Stomach smooth muscle (tissue), 2 donors: Measurements from ENCODE around the gene TNIP2.
"Not testable (repeated sequence)": the region's sequence is repeated elsewhere in the genome, so short reads cannot be mapped to it uniquely, and the experiment has no call there.

Source experiments
- H3K27ac ChIP-seq: one replicate; pipeline ENCODE4 v1.7.0; 2013; ENCODE audit warnings: mild to moderate bottlenecking, low read length, inconsistent platforms
- H3K27me3 ChIP-seq, 2 donors: one replicate each; pipeline ENCODE4 v1.7.0; 2013; ENCODE audit warnings: low read length in 2 of 2; ENCODE audit not compliant: insufficient read depth in 2 of 2, control insufficient read depth in 1 of 2
- H3K36me3 ChIP-seq, 2 donors: one replicate each; pipeline ENCODE4 v1.7.0; 2013; ENCODE audit warnings: low read length in 2 of 2; ENCODE audit not compliant: control insufficient read depth in 2 of 2, insufficient read depth in 2 of 2
- H3K4me1 ChIP-seq: one replicate; pipeline ENCODE4 v1.7.0; 2013; ENCODE audit warnings: low read length; ENCODE audit not compliant: control insufficient read depth, insufficient read depth
- H3K4me3 ChIP-seq, 2 donors: one replicate each; pipeline ENCODE4 v1.7.0; 2013; ENCODE audit warnings: low read length in 2 of 2
- H3K9ac ChIP-seq, 2 donors: one replicate each; pipeline ENCODE4 v1.7.0; 2013; ENCODE audit warnings: low read length in 2 of 2, mild to moderate bottlenecking in 1 of 2
- H3K9me3 ChIP-seq, 2 donors: one replicate each; pipeline ENCODE4 v1.7.0; 2013; ENCODE audit warnings: low read length in 2 of 2; ENCODE audit not compliant: control insufficient read depth in 2 of 2
- donor health status: healthy.
- donor health status: Pancreatic carcinoma.

The TNIP2 gene

DNA sequence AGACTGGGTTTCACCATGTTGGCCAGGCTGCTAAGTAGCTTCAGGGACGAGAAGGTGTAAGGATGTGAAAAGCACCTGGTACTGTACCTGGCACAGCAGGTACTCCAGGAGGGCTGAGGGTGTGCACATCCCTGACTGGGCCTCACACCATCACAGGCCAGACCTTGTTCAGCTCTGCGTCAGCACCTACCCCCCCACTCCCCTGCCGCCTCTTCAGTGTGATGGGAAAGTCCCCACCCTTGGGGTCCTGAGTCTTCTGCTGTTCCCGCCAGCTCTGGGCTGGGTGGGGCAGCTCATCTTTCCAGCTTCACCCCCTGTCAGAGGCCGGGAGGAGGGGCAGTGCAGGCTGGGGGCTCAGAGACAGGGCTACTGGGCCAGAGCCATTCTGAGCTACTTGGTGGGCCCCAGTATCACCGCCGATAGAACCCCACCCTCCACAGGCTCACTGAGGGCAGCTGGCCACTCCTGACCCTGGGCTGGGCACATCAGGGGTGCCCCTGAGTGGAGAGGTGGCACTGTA is 30.1 kb upstream of the TNIP2 start:
- Histone ChIP-seq H3K9ac (no peak overlapping the region), H3K4me1 (peaks cover 7% of the 10 kb centered on the region), H3K4me3 (no peak overlapping the region), H3K27me3 (no peaks in the 10 kb centered on the region), H3K36me3 (no peaks in the 10 kb centered on the region), H3K9me3 (no peaks in the 10 kb centered on the region), H3K27ac (no peak overlapping the region)

DNA sequence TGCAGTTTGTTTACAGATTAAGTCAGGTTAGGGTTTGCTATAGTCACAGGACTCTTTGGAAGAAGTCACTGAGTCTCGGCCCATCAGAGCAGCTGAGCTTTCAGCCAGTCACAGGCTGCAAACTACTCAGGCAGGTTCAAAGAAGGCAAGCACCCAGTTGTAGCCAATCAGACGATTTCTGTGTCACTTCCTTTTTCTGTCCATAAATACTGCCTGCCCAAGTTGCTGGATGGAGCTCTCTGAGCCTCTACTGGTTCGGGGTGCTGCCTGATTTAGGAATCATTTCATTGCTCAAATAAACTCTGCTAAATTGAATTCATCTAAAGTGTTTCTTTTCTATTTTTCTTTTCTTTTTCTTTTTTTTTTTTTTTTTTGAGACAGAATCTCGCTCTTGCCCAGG is 29.5 kb upstream of the TNIP2 start:
- Histone ChIP-seq H3K27me3 (no peaks in the 10 kb centered on the region), H3K4me3 (no peak overlapping the region), H3K36me3 (no peaks in the 10 kb centered on the region), H3K9me3 (no peaks in the 10 kb centered on the region), H3K27ac (no peak overlapping the region), H3K4me1 (peaks cover 5% of the 10 kb centered on the region), H3K9ac (no peak overlapping the region)

DNA sequence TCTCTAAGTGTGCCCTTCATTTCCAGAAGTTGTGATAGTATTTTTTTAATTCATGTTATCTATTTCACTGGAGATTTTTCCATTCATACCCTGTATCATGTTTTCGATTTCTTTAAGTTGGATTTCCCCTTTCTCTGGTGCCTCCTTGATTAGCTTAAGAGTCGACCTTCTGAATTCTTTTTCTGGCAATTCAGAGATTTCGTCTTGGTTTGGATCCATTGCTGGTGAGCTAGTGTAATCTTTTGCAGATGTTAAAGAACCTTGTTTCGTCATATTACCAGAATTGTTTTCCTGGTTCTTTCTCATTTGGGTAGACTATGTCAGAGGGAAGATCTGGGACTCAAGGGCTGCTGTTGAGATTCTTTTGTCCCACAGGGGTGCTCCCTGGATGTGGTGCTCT is 27.7 kb upstream of the TNIP2 start:
- no peak overlapping the region for H3K9ac ChIP-seq
- H3K36me3 ChIP-seq: no peaks in the 10 kb centered on the region
- H3K4me3 ChIP-seq: no peak overlapping the region
- H3K27me3 ChIP-seq: no peaks in the 10 kb centered on the region
- no peak overlapping the region for H3K27ac ChIP-seq
- H3K9me3 ChIP-seq: no peaks in the 10 kb centered on the region
- peaks cover 5% of the 10 kb centered on the region for H3K4me1 ChIP-seq

DNA sequence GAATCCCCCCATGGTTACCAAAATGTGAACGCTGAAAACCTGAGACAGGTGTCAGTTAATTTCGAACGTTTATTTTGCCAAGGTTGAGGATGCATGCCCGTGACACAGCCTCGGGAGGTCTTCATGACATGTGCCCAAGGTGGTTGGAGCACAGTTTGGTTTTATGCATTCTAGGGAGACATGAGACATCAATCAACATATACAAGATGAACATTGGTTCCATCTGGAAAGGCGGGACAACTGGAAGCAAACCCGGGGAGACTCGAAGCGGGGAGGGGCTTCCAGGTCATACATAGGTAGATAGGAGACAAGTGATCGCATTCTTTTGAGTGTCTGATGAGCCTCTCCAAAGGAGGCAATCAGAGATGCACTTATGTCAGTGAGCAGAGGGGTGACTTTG is 25.8 kb upstream of the TNIP2 start:
- Histone ChIP-seq H3K27me3 (no peaks in the 10 kb centered on the region), H3K9me3 (no peaks in the 10 kb centered on the region), H3K27ac (no peak overlapping the region), H3K9ac (no peak overlapping the region), H3K4me3 (no peak overlapping the region), H3K4me1 (peaks cover 5% of the 10 kb centered on the region), H3K36me3 (no peaks in the 10 kb centered on the region)

DNA sequence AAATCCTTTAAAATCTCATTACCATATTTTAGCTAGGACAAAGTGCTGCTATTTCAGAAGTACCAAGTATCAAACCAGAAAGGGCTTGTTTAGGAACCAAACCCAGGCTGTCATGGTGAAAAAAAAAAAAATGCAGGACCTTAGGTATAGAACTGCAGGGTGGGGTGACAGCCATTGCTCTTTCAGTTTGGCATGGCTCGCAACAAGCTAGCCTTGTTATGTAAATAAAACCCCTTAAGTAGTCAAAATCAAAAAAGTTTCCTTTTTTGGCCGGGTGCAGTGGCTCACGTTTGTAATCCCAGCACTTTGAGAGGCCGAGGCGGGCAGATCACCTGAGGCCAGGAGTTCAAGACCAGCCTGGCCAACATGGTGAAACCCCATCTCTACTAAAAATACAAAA is 24.5 kb upstream of the TNIP2 start:
- H3K27ac ChIP-seq, H3K9ac ChIP-seq, H3K9me3 ChIP-seq, H3K27me3 ChIP-seq, H3K4me1 ChIP-seq, H3K4me3 ChIP-seq, H3K36me3 ChIP-seq: not testable (repeated sequence)

DNA sequence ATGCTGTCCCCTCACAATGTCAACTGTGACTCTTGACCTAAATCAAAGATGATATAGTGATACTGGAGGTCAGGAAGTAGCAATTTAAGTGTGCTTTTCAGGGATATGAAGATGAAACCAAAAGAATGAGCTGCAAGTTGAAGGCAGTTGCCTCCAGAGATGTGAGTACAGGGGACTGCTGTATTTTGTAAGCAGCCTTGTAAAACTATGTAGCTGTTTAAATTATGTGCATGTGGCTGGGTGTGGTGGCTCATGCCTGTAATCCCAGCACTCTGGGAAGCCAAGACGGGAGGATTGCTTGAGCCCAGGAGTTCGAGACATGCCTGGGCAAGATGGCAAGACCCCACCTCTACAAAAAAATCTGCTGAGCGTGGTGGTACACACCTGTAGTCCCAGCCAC is 15.1 kb upstream of the TNIP2 start:
- peaks cover 0 to 5% of the 10 kb centered on the region in 2 donors for H3K27me3 ChIP-seq
- no peaks in the 10 kb centered on the region for H3K36me3 ChIP-seq
- no peak overlapping the region for H3K9ac ChIP-seq
- peaks cover 3% of the 10 kb centered on the region for H3K4me1 ChIP-seq
- no peak overlapping the region for H3K4me3 ChIP-seq
- no peak overlapping the region for H3K27ac ChIP-seq
- H3K9me3 ChIP-seq: no peaks in the 10 kb centered on the region

DNA sequence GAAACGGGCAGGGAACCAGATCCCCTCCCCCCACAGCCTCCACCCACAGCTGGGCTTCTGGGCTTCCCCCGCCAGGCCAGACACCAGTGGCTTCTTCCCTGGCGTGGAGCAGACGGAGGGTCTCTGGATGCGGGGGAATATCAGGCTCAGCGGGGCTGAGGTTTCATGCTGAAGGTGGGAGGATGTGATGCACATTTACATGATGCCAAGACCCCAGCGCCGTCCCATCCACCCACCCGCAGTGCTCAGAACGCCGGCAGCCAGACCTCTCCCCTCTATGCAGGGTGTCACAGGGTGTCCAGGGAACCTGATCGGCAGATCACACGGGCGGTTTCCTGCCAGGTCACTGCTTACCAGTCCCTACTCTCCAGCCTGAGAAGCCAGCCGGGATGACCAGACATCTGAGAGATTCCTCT is 12.8 kb upstream of the TNIP2 start:
- Histone ChIP-seq H3K4me1 (peaks cover 5% of the 10 kb centered on the region), H3K27me3 (peaks cover 0 to 5% of the 10 kb centered on the region in 2 donors), H3K36me3 (no peaks in the 10 kb centered on the region), H3K4me3 (no peak overlapping the region), H3K27ac (no peak overlapping the region), H3K9ac (no peak overlapping the region), H3K9me3 (no peaks in the 10 kb centered on the region)

DNA sequence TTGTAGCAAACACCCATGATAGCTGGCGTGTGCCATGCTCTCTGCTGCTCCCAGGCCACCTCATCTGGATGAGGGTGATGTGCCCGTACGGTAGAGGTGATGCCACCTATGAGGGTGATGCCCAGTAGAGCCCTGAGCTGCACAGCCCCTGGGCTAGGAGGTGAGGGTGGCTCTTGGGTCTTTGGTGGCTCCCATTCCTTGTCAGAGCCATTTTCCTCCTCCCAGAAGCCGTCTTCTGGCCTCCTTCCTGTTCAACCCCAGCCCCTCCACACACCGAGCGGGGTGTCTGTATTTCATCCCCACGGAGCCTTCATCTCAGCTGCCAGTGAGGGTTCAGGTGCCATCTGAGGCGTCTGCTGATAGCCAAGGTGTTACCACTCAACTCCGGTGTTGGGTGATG is 12.0 kb upstream of the TNIP2 start:
- Histone ChIP-seq H3K9me3 (no peaks in the 10 kb centered on the region), H3K9ac (no peak overlapping the region), H3K27me3 (peaks cover 0 to 5% of the 10 kb centered on the region in 2 donors), H3K36me3 (no peaks in the 10 kb centered on the region), H3K4me1 (peaks cover 9% of the 10 kb centered on the region), H3K4me3 (no peak overlapping the region), H3K27ac (no peak overlapping the region)

DNA sequence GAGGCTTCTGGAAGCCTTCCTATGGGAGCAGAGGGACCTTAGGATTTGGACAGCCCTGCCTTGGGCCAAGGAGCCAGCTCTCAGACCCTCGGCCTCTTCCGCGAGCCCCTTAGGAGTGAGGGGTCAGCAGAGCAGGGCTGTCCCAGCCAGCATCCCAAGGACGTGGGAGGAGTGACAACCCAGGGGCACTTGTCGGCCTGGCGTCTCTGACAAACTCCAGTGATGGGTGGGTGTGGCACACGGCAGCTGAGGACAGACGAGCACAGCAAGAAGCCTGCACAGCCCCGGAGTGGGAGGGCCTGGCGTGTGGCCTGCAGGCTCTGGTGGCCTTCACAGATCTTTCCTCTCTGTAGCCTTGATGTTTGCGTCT is 11.6 kb upstream of the TNIP2 start:
- Histone ChIP-seq H3K4me1 (peaks cover 9% of the 10 kb centered on the region), H3K4me3 (no peak overlapping the region), H3K27ac (no peak overlapping the region), H3K36me3 (no peaks in the 10 kb centered on the region), H3K9me3 (no peaks in the 10 kb centered on the region), H3K9ac (no peak overlapping the region), H3K27me3 (peaks cover 0 to 5% of the 10 kb centered on the region in 2 donors)

DNA sequence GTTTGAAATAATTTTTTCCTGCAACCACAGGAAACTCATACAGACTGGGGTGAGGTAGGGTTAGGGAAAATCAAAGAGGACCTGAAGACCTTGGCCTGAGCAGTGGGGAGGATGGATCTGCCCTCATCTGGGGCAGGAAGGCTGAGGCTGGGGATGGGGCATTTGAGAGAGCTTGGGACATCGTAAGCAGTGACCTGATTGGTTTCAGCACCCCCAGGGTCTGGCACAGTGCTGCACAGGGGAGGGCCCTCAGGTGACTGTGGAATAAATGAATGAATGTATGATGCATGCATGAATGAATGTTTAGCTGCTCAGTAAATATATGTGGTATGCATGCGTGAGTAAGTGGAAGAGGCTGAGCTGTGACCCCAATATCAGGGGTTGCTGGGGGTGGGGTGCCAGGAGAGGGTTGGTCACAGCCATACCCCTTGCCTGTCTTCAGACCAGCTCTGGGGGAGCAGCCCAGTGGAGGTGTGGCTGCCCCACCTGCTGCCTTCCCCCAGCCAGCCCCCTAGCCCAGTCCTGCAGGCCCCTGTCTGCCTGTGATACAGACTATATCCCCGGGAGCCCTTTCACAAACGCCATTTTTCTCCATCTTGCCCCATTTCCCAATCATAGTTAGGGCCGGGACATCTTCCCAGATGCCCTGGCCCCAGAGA is 11.0 kb upstream of the TNIP2 start:
- Histone ChIP-seq H3K27ac (no peak overlapping the region), H3K4me3 (no peak overlapping the region), H3K36me3 (no peaks in the 10 kb centered on the region), H3K9me3 (no peaks in the 10 kb centered on the region), H3K4me1 (peaks cover 9% of the 10 kb centered on the region), H3K9ac (no peak overlapping the region), H3K27me3 (peaks cover 0 to 5% of the 10 kb centered on the region in 2 donors)

DNA sequence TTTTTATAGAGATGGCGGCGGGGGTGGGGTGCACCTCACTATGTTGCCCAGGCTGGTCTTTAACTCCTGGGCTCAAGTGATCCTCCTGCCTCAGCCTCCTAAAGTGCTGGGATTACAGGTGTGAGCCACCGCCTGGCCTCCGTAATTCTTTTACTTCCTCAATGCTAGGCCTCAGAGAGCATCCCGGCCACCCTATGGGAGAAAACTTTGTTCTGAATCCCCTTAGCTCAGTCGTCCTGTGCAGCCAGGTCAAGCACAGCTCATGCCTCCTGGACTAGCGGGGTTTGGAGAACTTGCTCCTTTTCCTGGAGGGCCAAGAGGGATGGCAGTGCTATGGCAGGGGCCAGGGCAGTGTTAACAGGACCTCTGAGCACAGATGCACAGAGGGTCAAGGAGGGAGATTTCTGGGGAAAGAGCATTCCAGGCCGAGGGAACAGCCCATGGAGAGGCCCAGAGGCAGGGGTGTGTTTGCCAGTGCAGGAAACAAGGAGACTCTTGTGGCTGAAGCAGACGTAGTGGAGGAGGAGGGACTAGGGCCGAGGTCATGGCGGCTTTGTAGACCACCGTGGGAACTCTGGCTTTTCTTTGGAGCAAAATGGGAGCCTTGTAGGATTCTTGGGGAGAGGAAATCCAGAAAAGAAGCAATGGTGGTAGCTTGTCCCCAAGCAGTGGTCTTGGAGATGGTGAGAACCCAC is 9.8 kb upstream of the TNIP2 start:
- H3K9ac ChIP-seq: no peak overlapping the region
- no peak overlapping the region for H3K4me3 ChIP-seq
- no peaks in the 10 kb centered on the region for H3K36me3 ChIP-seq
- H3K9me3 ChIP-seq: no peaks in the 10 kb centered on the region
- H3K27ac ChIP-seq: no peak overlapping the region
- peaks cover 0 to 5% of the 10 kb centered on the region in 2 donors for H3K27me3 ChIP-seq
- peaks cover 9% of the 10 kb centered on the region for H3K4me1 ChIP-seq
